ENCODE results near the gene SPDYE17.
"Not testable (repeated sequence)": the region's sequence is repeated elsewhere in the genome, so short reads cannot be mapped to it uniquely, and the experiment has no call there.

SPDYE17 gene

GRCh38 chr7:77063732-77064131 lies 31.6 kb upstream of the SPDYE17 start:
- H3K4me2 ChIP-seq (ENCODE audit: low read length); H3K27ac ChIP-seq (ENCODE audit: low read depth, low read length, poor library complexity, severe bottlenecking); H3K9me2 ChIP-seq (ENCODE audit: low read depth, low read length); H3K4me1 ChIP-seq (ENCODE audit: insufficient read depth, low read length, severe bottlenecking); H3K9ac ChIP-seq (ENCODE audit: low read length); H4K20me1 ChIP-seq (ENCODE audit: insufficient read depth, low read length); H2AFZ ChIP-seq (ENCODE audit: low read length); H3K36me3 ChIP-seq (ENCODE audit: insufficient read depth, low read length); H3K79me2 ChIP-seq (ENCODE audit: insufficient read depth, low read length); H3K4me3 ChIP-seq (ENCODE audit: low read depth, low read length, poor library complexity, severe bottlenecking); H3F3A ChIP-seq (ENCODE audit: insufficient read depth, low read length); H3K27me3 ChIP-seq (ENCODE audit: insufficient read depth, low read length); H3K9me3 ChIP-seq (ENCODE audit: low read length): not testable (repeated sequence)

- H3K79me2 ChIP-seq (ENCODE audit: insufficient read depth, low read length); H3K4me1 ChIP-seq (ENCODE audit: insufficient read depth, low read length, severe bottlenecking); H3K9me3 ChIP-seq (ENCODE audit: low read length); H3F3A ChIP-seq (ENCODE audit: insufficient read depth, low read length); H3K27ac ChIP-seq (ENCODE audit: low read depth, low read length, poor library complexity, severe bottlenecking); H3K9ac ChIP-seq (ENCODE audit: low read length); H3K27me3 ChIP-seq (ENCODE audit: insufficient read depth, low read length); H2AFZ ChIP-seq (ENCODE audit: low read length); H4K20me1 ChIP-seq (ENCODE audit: insufficient read depth, low read length); H3K4me2 ChIP-seq (ENCODE audit: low read length); H3K36me3 ChIP-seq (ENCODE audit: insufficient read depth, low read length); H3K9me2 ChIP-seq (ENCODE audit: low read depth, low read length); H3K4me3 ChIP-seq (ENCODE audit: low read depth, low read length, poor library complexity, severe bottlenecking): not testable (repeated sequence)
These were observed 30.4 kb upstream of the SPDYE17 start, which contains the start of gene SPDYE18 for GRCh38 chr7:77062557-77062956. TSS of gene SPDYE18 (minus strand) at chr7:77062558. CDS start at chr7:77060512, 2,046 bp downstream.

- H3K4me1 ChIP-seq (ENCODE audit: insufficient read depth, low read length, severe bottlenecking); H3K27me3 ChIP-seq (ENCODE audit: insufficient read depth, low read length); H3K36me3 ChIP-seq (ENCODE audit: insufficient read depth, low read length); H4K20me1 ChIP-seq (ENCODE audit: insufficient read depth, low read length); H3F3A ChIP-seq (ENCODE audit: insufficient read depth, low read length); H3K27ac ChIP-seq (ENCODE audit: low read depth, low read length, poor library complexity, severe bottlenecking); H3K9ac ChIP-seq (ENCODE audit: low read length); H3K9me2 ChIP-seq (ENCODE audit: low read depth, low read length); H3K4me2 ChIP-seq (ENCODE audit: low read length); H3K4me3 ChIP-seq (ENCODE audit: low read depth, low read length, poor library complexity, severe bottlenecking); H3K9me3 ChIP-seq (ENCODE audit: low read length); H3K79me2 ChIP-seq (ENCODE audit: insufficient read depth, low read length); H2AFZ ChIP-seq (ENCODE audit: low read length): not testable (repeated sequence)
These were observed 5.8 kb downstream of the SPDYE17 start for GRCh38 chr7:77026349-77026748.

GRCh38 chr7:77010074-77010680 lies 22.0 kb downstream of the SPDYE17 start:
- not testable (repeated sequence) for H3K4me1 ChIP-seq (ENCODE audit: insufficient read depth, low read length, severe bottlenecking); H3K4me3 ChIP-seq (ENCODE audit: low read depth, low read length, poor library complexity, severe bottlenecking); H3K27ac ChIP-seq (ENCODE audit: low read depth, low read length, poor library complexity, severe bottlenecking)

GRCh38 chr7:77008000-77008399 lies 24.2 kb downstream of the SPDYE17 start:
- H3K9me2 ChIP-seq (ENCODE audit: low read depth, low read length); H3K79me2 ChIP-seq (ENCODE audit: insufficient read depth, low read length); H3K27ac ChIP-seq (ENCODE audit: low read depth, low read length, poor library complexity, severe bottlenecking); H2AFZ ChIP-seq (ENCODE audit: low read length); H3K27me3 ChIP-seq (ENCODE audit: insufficient read depth, low read length); H3K4me3 ChIP-seq (ENCODE audit: low read depth, low read length, poor library complexity, severe bottlenecking); H3K36me3 ChIP-seq (ENCODE audit: insufficient read depth, low read length); H3K9ac ChIP-seq (ENCODE audit: low read length); H3K4me1 ChIP-seq (ENCODE audit: insufficient read depth, low read length, severe bottlenecking); H4K20me1 ChIP-seq (ENCODE audit: insufficient read depth, low read length); H3K4me2 ChIP-seq (ENCODE audit: low read length); H3F3A ChIP-seq (ENCODE audit: insufficient read depth, low read length); H3K9me3 ChIP-seq (ENCODE audit: low read length): not testable (repeated sequence)

More at GRCh38 chr7:77010074-77010680, 22.0 kb downstream of the SPDYE17 start:
- H2AFZ ChIP-seq (ENCODE audit: low read length); H3K9me2 ChIP-seq (ENCODE audit: low read depth, low read length); H3K9ac ChIP-seq (ENCODE audit: low read length); H3K79me2 ChIP-seq (ENCODE audit: insufficient read depth, low read length); H3K36me3 ChIP-seq (ENCODE audit: insufficient read depth, low read length); H3K9me3 ChIP-seq (ENCODE audit: low read length); H3F3A ChIP-seq (ENCODE audit: insufficient read depth, low read length); H3K27me3 ChIP-seq (ENCODE audit: insufficient read depth, low read length); H3K4me2 ChIP-seq (ENCODE audit: low read length); H4K20me1 ChIP-seq (ENCODE audit: insufficient read depth, low read length): not testable (repeated sequence)

- H3K27me3 ChIP-seq (ENCODE audit: insufficient read depth, low read length); H3K4me2 ChIP-seq (ENCODE audit: low read length); H3K36me3 ChIP-seq (ENCODE audit: insufficient read depth, low read length); H3K27ac ChIP-seq (ENCODE audit: low read depth, low read length, poor library complexity, severe bottlenecking); H3K9me2 ChIP-seq (ENCODE audit: low read depth, low read length); H3K79me2 ChIP-seq (ENCODE audit: insufficient read depth, low read length); H3K9ac ChIP-seq (ENCODE audit: low read length); H3K9me3 ChIP-seq (ENCODE audit: low read length); H3K4me1 ChIP-seq (ENCODE audit: insufficient read depth, low read length, severe bottlenecking); H3K4me3 ChIP-seq (ENCODE audit: low read depth, low read length, poor library complexity, severe bottlenecking); H2AFZ ChIP-seq (ENCODE audit: low read length); H3F3A ChIP-seq (ENCODE audit: insufficient read depth, low read length); H4K20me1 ChIP-seq (ENCODE audit: insufficient read depth, low read length): not testable (repeated sequence)
These were observed 25.7 kb downstream of the SPDYE17 start for GRCh38 chr7:77006127-77007110.

- not testable (repeated sequence) for H3K27ac ChIP-seq (ENCODE audit: low read depth, low read length, poor library complexity, severe bottlenecking); H3K9me2 ChIP-seq (ENCODE audit: low read depth, low read length); H3K79me2 ChIP-seq (ENCODE audit: insufficient read depth, low read length); H4K20me1 ChIP-seq (ENCODE audit: insufficient read depth, low read length); H3K4me1 ChIP-seq (ENCODE audit: insufficient read depth, low read length, severe bottlenecking); H3K9ac ChIP-seq (ENCODE audit: low read length); H3F3A ChIP-seq (ENCODE audit: insufficient read depth, low read length); H3K4me3 ChIP-seq (ENCODE audit: low read depth, low read length, poor library complexity, severe bottlenecking); H3K4me2 ChIP-seq (ENCODE audit: low read length); H3K36me3 ChIP-seq (ENCODE audit: insufficient read depth, low read length); H3K9me3 ChIP-seq (ENCODE audit: low read length); H2AFZ ChIP-seq (ENCODE audit: low read length); H3K27me3 ChIP-seq (ENCODE audit: insufficient read depth, low read length)
These were observed 26.6 kb downstream of the SPDYE17 start for GRCh38 chr7:77005461-77006057.

Measured in OCI-LY1 (cell line).